Measurements from ENCODE around the gene UCK2.

UCK2 gene

GRCh38 chr1:165892935-165893334 is 65.5 kb downstream of the UCK2 start:
- Histone ChIP-seq H3K9ac (ENCODE audit: low read length) (no peak overlapping the region), H2AFZ (ENCODE audit: low read length) (no peak overlapping the region), H3K4me2 (ENCODE audit: low read length) (no peak overlapping the region), H3K9me2 (ENCODE audit: low read depth, low read length) (no peaks in the 10 kb centered on the region), H3K4me1 (ENCODE audit: insufficient read depth, low read length, severe bottlenecking) (peaks cover 3% of the 10 kb centered on the region), H3K27ac (ENCODE audit: low read depth, low read length, poor library complexity, severe bottlenecking) (no peak overlapping the region), H3K4me3 (ENCODE audit: low read depth, low read length, poor library complexity, severe bottlenecking) (no peak overlapping the region), H3F3A (ENCODE audit: insufficient read depth, low read length) (no peaks in the 10 kb centered on the region), H3K36me3 (ENCODE audit: insufficient read depth, low read length) (peaks cover 80% of the 10 kb centered on the region), H3K79me2 (ENCODE audit: insufficient read depth, low read length) (peaks cover 12% of the 10 kb centered on the region), H3K9me3 (ENCODE audit: low read length) (no peaks in the 10 kb centered on the region), H3K27me3 (ENCODE audit: insufficient read depth, low read length) (no peaks in the 10 kb centered on the region), H4K20me1 (ENCODE audit: insufficient read depth, low read length) (no peaks in the 10 kb centered on the region)
- no peak for TF ChIP-seq EZH2 (IDR thresholded peaks at IDR 0.05; ENCODE audit: borderline replicate concordance, low read length)
- TF ChIP-seq CTCF (IDR thresholded peaks at IDR 0.05; ENCODE audit: low read length): no peak

GRCh38 chr1:165893507-165893906 is 66.1 kb downstream of the UCK2 start:
- no peak overlapping the region for H3K9ac ChIP-seq (ENCODE audit: low read length)
- H3K79me2 ChIP-seq (ENCODE audit: insufficient read depth, low read length): peaks cover 6% of the 10 kb centered on the region; the same call in 1 of the 2 replicates
- H3K9me2 ChIP-seq (ENCODE audit: low read depth, low read length): no peaks in the 10 kb centered on the region
- H3F3A ChIP-seq (ENCODE audit: insufficient read depth, low read length): no peaks in the 10 kb centered on the region
- H3K4me1 ChIP-seq (ENCODE audit: insufficient read depth, low read length, severe bottlenecking): no peaks in the 10 kb centered on the region
- H3K27ac ChIP-seq (ENCODE audit: low read depth, low read length, poor library complexity, severe bottlenecking): no peak overlapping the region
- no peaks in the 10 kb centered on the region for H4K20me1 ChIP-seq (ENCODE audit: insufficient read depth, low read length)
- no peak for TF ChIP-seq CTCF (IDR thresholded peaks at IDR 0.05; ENCODE audit: low read length)
- TF ChIP-seq EZH2 (IDR thresholded peaks at IDR 0.05; ENCODE audit: borderline replicate concordance, low read length): no peak
- peaks cover 86% of the 10 kb centered on the region for H3K36me3 ChIP-seq (ENCODE audit: insufficient read depth, low read length)
- no peak overlapping the region for H3K4me3 ChIP-seq (ENCODE audit: low read depth, low read length, poor library complexity, severe bottlenecking)
- H2AFZ ChIP-seq (ENCODE audit: low read length): no peak overlapping the region
- no peaks in the 10 kb centered on the region for H3K27me3 ChIP-seq (ENCODE audit: insufficient read depth, low read length)
- H3K9me3 ChIP-seq (ENCODE audit: low read length): no peaks in the 10 kb centered on the region
- no peak overlapping the region for H3K4me2 ChIP-seq (ENCODE audit: low read length)

- H3K4me3 ChIP-seq (ENCODE audit: low read depth, low read length, poor library complexity, severe bottlenecking): no peak overlapping the region
- no peaks in the 10 kb centered on the region for H3F3A ChIP-seq (ENCODE audit: insufficient read depth, low read length)
- H4K20me1 ChIP-seq (ENCODE audit: insufficient read depth, low read length): no peaks in the 10 kb centered on the region
- no peak overlapping the region for H3K4me2 ChIP-seq (ENCODE audit: low read length)
- H3K9me2 ChIP-seq (ENCODE audit: low read depth, low read length): no peaks in the 10 kb centered on the region
- H3K9ac ChIP-seq (ENCODE audit: low read length): no peak overlapping the region
- H3K79me2 ChIP-seq (ENCODE audit: insufficient read depth, low read length): no peaks in the 10 kb centered on the region
- no peaks in the 10 kb centered on the region for H3K4me1 ChIP-seq (ENCODE audit: insufficient read depth, low read length, severe bottlenecking)
- no peaks in the 10 kb centered on the region for H3K9me3 ChIP-seq (ENCODE audit: low read length)
- no peak overlapping the region for H2AFZ ChIP-seq (ENCODE audit: low read length)
- no peaks in the 10 kb centered on the region for H3K27me3 ChIP-seq (ENCODE audit: insufficient read depth, low read length)
- no peak for TF ChIP-seq EZH2 (IDR thresholded peaks at IDR 0.05; ENCODE audit: borderline replicate concordance, low read length)
- no peak for TF ChIP-seq CTCF (IDR thresholded peaks at IDR 0.05; ENCODE audit: low read length)
- H3K27ac ChIP-seq (ENCODE audit: low read depth, low read length, poor library complexity, severe bottlenecking): no peak overlapping the region
- H3K36me3 ChIP-seq (ENCODE audit: insufficient read depth, low read length): peaks cover 97% of the 10 kb centered on the region
These were observed 67.2 kb downstream of the UCK2 start for GRCh38 chr1:165894591-165894990.
